CD4-positive, alpha-beta T cell treated with Interleukin-21 for 1 hour (primary cell): Measurements from ENCODE around the gene DPPA5.
"Not testable (repeated sequence)": the region's sequence is repeated elsewhere in the genome, so short reads cannot be mapped to it uniquely, and the experiment has no call there.

Experiments used
- DNase-seq: peaks from one replicate; pipeline ENCODE4 v3.0.0-alpha.2; 2020

The DPPA5 gene, protein sequence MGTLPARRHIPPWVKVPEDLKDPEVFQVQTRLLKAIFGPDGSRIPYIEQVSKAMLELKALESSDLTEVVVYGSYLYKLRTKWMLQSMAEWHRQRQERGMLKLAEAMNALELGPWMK

DNA sequence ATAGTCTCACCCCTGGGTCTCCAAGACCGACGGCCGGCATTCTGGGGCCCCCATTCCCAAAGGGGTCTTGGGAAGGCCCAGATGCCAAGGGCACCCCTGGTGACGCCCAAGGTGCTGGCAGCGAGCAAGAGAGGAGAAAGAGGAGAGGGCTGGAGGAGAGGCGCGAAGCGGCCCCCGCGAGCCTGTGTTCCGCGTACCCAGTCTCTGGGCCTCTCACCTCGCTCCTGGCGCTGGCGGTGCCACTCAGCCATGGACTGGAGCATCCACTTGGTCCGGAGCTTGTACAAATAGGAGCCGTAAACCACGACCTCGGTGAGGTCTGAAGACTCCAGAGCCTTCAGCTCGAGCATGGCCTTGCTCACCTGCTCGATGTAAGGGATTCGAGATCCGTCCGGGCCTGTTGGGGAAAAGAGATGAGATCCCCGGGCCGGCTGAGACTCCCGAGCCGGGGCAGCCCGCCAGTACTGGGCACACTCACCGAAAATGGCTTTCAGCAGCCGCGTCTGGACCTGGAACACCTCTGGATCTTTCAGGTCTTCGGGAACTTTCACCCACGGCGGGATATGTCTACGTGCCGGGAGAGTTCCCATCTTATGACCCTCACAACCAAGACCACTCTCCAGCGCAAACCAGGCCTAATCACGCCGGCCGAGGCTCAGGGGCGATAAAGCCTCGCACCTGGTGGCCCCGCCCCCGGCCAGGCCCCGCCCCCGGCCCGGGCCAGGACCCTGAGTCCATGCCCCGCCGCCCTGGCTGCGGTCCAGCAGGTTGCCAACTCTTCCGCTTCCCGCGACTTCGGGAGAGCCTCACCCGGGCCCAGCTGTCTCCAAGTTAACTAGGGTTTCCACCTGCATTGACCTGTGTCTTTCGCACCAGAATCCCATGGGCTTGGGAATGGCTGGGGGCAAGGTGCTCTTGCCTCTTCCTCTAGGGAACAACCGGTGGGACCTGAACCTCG is at the start of gene DPPA5:
Gene DPPA5, minus strand, starts transcription at position 641 of the 958 bp plus-strand sequence. Its CDS starts 51 bp downstream, at position 590.
- DNase-seq = no peak

DNA sequence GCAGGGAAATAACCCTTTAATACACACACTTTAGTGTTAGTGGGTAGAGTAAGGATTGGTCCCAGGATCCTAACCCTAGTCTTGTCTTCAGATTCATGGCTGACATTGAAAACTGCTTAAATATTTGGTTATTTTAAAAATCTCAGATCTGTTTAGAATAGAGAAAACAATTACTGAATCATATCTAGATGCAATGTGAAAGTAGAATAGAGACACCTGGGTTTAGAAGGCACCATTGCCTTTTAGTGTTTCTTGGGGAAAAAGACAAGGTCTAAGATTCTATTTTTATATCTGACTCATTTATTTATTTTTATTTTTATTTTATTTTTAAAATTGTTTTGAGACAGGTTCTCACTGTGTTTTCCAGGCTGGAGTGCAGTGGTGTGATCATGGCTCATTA is 46.6 kb upstream of the DPPA5 start:
- no peak for DNase-seq

DNA sequence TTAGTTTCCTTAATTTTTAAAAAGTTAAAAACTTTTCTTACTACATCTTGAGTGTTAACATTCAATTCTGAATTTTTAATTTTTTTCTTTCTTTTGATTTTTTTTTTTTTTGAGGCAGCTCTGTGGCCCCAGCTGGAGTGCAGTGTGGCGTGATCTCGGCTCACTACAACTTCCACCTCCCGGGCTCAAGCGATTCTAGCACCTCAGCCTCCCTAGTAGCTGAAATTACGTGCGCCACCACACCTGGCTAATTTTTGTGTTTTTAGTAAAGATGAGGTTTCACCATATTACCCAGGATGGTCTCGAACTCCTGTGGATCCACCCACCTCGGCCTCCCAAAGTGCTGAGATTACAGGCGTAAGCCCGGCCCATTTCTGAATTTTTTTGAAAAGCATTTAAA is 41.8 kb upstream of the DPPA5 start:
- DNase-seq = no peak

DNA sequence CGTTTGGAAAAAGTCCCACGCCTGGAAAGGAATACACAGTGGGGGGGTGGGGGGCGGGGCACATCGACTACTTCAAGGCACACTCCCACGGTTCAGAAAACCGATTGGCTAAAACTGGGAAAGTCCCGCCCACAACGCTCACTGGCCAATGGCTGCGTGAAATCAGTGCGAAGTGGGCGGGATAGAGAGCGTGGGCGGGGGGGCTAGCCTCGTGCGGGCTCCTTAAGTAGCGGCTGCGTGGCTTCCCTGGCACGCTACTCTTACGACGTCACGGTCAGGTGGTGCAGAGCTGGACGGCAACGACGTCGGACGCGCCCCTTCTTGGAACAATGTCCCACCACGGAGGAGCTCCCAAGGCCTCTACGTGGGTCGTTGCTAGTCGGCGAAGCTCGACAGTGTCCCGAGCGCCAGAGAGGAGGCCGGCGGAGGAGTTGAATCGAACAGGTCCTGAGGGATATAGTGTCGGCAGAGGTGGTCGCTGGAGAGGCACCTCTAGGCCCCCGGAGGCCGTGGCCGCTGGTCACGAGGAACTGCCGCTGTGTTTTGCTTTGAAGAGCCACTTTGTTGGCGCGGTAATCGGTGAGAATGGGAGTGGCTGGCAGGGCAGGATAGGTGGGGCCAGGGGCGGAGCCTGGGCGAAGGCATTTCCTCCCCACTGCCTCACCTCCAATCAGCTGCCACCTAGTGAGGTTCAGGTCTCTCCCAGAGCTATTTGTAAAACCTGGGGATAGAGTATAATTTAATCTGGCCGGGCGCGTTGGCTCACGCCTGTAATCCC is 40.7 kb upstream of the DPPA5 start, which contains the start of gene DDX43:
Gene DDX43, plus strand, starts transcription at position 252 of the 778 bp plus-strand sequence. Its CDS starts 78 bp downstream, at position 330.
- DNase-seq = peak; percentile 82

DNA sequence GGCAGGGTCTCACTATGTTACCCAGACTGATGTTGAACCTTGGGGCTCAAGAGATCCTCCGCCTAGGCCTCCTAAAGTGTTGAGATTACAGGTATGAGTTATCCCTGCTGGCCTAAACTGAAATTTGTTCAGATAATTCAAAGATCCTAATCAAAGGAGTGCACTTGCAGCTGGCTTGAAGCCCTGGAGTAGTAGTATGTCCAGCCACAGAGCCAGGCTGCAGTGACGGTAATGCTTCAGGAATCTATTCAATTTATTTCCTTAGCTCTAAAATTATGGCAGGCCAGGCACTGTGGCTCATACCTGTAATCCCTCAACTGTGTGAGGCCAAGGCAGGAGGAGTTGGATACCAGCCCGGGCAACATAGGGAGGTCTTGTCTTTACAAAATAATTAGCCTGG is 39.2 kb upstream of the DPPA5 start:
- DNase-seq = no peak

DNA sequence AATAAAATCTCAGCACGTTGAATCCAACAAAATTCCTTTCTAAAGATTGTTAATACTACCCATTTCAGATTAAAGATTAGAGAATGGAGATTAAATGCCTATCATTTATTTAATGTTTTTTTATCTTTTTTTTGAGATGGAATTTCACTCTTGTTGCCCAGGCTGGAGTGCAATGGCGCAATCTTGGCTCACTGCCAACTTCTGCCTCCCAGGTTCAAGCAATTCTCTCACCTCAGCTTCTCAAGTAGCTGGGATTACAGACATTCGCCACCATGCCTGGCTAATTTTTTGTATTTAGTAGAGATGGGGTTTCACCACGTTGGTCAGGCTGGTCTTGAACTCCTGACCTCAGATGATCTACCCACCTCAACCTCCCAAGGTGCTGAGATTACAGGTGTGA is 38.1 kb upstream of the DPPA5 start:
- DNase-seq = not testable (repeated sequence)

DNA sequence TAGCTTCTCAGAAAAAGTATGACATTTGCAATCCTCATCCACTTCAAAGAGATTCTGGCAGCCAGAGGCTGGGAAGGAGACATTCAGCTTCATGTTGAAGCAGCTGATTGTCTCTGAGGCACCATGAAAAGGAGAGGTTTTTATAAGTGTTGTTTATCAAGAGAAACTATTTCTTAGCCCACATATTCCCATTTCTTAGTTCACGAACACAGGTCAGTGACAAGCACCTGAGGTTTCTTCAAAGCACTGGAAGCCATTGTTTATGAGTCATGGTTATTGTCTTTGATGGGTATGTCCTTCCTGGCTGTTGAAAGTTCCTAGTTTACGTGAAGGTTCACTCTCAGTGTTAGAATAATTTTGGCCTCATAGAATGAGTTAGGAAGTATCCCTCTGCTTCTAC is 37.6 kb upstream of the DPPA5 start:
- peak; percentile 28 for DNase-seq

DNA sequence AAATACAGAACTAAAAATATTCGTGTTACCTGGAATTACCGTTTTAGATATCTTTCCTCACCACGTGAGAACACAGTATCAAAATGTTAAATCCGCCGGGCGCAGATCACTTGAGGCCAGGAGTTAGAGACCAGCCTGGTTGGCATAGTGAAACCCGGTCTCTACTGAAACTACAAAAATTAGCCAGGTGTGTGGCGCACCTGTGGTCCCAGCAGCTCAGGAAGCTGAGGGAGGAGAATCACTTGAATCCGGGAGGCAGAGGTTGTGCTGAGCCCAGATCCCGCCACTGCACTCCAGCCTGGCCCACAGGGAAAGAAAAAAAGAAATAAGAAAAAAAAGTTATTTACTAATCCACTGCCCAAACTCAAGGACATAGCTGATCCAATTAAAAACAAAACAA is 35.8 kb upstream of the DPPA5 start:
- DNase-seq = no peak

DNA sequence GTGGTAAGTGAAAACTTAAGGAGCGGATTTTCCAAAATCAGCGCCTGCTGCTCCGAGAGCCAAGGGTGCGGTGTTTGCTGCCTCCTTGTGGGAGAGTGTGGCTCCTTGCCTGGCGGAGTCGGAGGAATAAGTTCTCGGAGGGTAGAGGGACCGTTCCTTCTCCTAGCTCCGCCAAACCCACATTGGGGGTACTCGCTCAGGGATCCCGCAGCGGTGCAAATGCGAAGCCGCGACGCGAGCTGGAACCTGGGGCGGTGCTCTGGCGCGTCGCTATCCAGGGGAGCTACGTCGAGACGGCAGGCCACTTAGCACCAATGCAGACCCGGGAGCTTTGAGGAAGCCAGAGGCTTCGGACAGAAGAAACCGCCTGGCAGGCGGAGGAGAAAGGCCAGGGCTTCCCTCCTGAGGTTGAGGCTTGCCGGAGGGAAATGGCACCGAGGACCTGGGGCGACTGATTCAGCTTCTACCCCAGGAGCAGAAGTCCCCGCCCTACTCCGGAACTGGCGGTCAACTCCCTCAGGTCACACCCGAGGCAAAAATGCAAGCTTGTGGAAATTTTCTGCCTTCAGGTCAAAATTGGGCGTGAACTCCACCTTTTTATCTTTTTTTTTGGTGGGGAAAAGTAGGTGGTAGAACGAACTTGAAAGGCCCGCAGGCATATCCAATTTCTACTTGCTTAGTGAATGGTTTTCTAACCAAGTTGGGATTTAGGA is 34.9 kb upstream of the DPPA5 start:
- peak; percentile 73 for DNase-seq

DNA sequence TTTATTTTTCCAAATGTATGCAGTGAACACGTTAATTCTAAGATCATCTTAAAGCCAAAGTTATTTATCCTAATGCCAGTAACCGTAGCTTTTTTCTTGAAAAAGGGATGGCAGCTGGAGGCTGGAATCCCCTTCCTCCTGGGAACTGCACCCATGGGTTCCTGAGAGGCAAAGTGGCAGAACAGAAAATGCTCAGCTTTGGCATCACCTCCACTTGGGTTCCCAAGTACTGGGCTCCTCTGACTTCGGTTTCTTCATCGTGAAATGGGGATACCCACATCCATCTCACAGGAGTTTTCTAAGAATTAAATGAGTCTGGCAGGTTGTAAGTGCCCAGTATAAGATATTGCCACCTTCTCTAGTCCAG is 34.3 kb upstream of the DPPA5 start:
- DNase-seq = no peak

DNA sequence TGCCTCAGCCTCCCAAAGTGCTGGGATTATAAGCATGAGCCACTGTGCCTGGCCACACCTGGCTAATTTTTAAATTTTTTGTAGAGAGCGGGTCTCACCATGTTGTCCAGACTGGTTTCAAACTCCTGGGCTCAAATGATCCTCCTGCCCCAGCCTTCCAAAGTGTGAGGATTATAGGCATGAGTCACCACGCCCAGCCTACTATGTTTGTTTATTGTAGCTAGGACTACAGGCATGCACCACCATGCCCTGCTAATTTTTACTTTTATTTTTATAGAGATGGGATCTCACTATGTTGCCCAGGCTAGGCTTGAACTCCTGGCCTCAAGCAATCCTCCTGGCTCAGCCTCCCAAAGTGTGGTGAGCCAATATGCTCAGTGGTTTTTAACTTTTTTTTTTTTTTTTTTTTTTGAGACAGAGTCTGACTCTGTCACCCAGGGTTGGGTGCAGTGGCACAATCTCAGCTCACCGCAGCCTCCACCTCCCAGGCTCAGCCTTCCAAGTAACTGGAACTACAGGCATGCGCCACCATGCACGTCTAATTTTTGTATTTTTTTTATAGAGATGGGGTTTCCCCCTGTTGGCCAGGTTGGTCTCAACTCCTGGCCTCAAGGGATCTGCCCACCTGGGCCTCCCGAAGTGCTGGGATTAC is 28.5 kb upstream of the DPPA5 start:
- no peak for DNase-seq

DNA sequence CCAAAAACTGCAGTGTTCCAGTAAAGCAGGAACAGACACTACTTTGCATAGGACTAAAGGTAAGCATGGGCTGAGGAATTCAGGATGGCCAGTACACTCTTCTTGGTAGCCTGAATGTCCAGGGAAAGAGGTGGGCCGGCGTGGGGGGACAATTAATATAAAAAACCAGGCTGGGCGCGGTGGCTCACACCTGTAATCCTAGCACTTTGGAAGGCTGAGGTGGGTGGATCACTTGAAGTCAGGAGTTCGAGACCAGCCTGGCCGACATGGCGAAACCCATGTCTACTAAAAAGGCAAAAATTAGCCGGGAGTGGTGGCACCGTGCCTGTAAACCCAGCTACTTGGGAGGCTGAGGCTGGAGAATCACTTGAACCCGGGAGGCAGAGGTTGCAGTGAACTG is 27.5 kb upstream of the DPPA5 start:
- DNase-seq = not testable (repeated sequence)

DNA sequence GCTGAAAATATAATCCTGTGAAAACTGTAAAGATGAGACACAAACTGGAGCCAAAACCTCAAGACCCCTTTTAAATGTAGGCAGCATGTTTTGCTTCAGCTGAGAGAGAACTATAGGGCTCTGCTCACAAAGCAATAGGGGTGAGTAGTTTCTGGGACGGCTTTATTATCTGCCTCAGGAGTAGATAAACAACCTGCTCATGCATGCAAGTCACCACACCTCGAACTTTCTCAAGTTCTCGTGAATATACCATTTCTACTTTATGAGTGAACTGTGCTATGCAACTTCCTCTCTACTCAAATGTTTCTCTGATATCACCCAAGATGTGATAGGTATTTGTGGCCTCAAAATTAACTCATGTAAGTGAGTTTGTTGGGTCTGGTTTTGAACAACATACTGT is 23.1 kb upstream of the DPPA5 start:
- DNase-seq = no peak

DNA sequence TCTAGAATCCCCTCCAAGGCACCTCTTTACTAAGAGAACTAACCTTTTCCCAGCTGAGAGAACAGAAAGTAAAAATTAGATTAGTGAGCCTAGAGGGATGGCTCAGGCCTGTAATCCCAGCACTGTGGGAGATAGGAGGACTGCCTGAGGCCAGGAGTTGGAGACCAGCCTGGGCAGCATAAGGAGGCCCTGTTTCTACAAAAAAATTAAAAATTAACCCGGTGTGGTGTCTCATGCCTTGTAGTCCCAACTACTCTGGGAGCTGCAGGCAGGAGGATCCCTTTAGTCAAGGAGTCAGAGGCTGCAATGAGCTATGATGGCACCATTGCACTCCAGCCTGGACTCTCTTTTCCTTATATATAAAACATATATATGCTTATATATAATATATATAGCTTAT is 21.1 kb upstream of the DPPA5 start:
- no peak for DNase-seq

DNA sequence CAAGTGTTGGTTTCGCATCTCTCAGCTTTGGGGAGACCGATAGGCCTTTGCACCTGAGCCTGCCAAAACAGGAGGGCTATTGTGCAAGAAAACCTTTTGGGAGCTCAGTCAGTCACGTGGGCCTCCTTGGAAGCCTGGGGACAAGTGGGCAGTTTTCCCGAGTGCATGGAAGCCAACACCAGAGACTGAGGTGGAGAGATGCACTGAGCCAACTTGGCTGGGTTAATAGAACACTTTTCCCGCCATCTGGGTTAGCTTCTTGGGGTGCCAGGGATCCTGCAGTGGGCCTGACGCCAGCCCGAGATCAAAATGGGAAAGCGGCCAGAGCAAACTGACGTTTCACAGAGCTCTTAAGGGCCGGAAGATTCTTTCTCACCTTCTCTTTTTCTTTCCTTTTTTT is 18.4 kb upstream of the DPPA5 start:
- no peak for DNase-seq

DNA sequence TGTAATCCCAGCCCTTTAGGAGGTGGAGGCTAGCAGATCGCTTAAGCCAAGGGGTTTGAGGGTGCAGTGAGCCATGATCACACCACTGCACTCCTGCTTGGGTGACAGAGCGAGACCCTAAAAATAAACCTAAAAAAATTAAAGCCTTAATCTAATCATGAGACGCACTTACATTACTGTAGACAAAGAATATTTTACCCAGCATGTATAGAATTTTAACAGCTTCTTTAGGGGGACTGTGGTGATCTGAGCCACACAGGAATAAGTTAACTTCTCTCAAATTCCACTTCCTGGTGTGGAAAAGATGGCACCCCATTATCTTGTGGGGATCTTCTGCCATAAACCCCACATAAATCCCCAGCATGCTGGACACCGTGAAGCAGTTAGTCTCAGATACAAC is 17.9 kb upstream of the DPPA5 start:
- no peak for DNase-seq

DNA sequence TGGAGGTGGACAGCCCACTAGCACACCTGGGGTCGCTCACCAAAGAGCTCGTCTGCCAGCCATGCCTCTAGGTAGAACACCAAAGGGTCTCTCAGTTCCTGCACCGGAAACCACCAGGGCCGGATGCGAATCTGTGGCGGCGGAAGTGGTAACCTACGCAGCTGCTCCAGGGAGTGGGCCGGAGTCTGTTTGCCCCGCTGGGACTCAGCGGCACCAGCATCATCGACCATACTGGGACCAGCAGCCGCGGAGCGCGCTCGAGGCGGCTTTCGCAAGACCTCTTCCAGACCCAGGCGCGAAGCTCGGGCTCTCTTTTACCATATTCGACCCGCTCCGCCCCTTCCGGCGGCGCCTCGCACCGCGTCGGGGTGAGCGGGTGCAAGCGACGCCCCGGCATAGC is 15.5 kb upstream of the DPPA5 start, which contains the start of gene OOEP:
Gene OOEP, minus strand, starts transcription at position 335 of the 400 bp plus-strand sequence. Its CDS starts 105 bp downstream, at position 230.
- DNase-seq = no peak

DNA sequence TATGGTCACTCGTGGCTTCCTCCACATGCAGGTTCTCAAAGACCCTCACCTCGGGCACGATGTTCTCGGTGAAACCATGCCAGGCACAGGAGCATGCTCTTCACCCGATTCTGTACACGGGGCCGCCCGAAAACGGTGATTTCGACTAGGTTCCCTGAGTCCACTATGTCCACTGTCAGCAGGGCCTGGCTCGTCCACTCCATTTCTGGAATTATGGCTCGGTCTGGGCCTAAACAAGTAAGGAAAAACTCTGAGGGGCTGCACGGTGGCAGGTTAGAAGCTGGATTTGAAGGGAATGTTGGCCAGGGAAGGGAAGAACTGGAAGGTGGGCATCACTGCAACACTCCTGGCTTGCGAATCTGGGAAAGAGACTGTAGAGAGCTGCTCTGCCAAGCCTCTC is 15.1 kb upstream of the DPPA5 start:
- no peak for DNase-seq

DNA sequence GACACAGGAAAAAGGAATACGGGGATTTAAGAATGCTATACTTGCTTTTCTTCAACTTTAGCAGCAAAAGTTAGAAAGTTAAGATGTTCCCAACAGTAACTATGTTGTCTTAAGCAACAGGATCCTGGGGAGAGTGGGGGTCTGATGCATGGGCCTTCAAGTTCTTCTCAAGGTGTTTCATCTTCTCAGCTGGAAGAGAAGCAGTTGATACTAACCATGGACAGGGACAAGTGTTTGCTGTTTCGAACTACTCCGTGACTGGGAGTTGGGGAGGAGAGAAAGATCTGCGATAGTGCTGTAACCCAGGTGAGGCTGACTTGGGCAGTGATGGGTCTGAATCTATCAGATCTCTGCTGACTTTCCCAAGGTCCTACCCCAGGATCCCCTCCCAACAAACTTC is 14.6 kb upstream of the DPPA5 start:
- no peak for DNase-seq

DNA sequence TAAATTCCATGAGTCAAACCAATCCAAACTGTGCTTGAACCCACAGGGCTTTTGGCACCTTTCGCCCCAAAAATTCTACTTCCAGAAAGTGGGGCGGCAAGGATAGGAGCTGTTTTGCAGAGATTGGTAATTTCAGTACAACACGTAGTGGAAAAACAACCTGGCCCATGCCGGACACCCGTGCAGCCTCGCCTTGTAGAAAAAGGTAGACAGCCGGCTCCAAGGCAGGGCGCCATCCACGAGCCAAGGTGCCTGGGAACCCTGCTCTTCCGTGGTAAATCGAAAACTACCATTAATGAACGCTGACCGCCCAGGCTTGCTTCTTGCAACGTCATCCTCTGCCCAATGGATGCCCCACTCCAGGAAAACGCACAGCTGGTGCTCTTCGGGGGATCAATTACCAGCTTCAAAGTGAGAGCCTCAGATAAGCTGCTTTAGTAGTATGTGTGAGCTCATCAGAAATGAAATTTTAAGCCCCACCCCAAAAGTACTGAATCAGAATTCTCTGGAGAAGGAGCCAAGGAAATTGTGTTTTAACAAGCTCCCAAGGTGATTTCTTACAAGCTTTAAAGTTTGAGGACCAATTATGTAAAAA is 13.8 kb upstream of the DPPA5 start:
- no peak for DNase-seq

DNA sequence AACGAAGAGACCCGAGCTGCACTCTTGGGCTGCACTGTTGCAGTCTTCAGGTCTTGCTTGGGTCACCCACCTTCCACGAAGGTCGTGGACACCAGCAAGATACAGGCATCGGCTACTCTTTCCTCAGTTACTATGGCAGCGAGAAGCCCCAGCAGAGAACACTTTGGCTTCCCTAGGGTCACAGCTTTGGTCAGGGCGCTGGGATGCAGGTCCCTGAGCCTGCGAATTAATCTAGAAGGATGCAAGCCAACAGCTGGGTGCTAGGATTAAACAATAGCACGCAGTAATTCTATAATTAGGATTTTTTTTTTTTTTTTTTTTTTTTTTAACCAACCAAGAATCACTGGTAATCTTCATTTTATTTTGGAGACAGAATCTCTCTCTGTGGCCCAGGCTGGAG is 10.5 kb upstream of the DPPA5 start:
- no peak for DNase-seq

DNA sequence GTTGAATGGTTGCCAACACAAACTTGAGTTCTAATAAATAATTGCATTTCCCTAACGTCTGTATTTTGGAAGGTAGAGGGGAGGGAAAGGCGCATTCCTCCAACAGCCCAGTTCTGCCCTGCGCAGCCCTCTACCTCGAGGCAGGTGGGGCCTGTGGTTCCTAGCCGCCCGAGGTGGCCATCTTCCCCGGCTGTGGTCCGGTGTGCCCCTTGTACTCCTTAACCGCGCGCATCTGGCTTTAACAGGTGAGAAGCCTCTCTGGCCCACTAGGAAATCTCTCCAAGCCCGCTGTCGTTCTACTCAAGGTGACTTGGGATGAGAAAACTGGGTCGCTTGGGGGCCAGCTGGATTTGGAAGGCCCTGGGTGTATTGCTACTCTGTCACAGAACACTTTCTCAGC is 10.0 kb upstream of the DPPA5 start:
- no peak for DNase-seq
